GM18499 (cell line): Measurements from ENCODE around the gene SULT1A2.
"Not testable (repeated sequence)": the region's sequence is repeated elsewhere in the genome, so short reads cannot be mapped to it uniquely, and the experiment has no call there.

ENCODE experiments used
- ATAC-seq: cut with Tn5 transposase; IDR thresholded peaks from one replicate; pipeline ENCODE4 v1.9.1; 2021; ENCODE audit warnings: moderate number of reproducible peaks; ENCODE audit not compliant: insufficient read depth, unreplicated experiment

SULT1A2 gene

DNA sequence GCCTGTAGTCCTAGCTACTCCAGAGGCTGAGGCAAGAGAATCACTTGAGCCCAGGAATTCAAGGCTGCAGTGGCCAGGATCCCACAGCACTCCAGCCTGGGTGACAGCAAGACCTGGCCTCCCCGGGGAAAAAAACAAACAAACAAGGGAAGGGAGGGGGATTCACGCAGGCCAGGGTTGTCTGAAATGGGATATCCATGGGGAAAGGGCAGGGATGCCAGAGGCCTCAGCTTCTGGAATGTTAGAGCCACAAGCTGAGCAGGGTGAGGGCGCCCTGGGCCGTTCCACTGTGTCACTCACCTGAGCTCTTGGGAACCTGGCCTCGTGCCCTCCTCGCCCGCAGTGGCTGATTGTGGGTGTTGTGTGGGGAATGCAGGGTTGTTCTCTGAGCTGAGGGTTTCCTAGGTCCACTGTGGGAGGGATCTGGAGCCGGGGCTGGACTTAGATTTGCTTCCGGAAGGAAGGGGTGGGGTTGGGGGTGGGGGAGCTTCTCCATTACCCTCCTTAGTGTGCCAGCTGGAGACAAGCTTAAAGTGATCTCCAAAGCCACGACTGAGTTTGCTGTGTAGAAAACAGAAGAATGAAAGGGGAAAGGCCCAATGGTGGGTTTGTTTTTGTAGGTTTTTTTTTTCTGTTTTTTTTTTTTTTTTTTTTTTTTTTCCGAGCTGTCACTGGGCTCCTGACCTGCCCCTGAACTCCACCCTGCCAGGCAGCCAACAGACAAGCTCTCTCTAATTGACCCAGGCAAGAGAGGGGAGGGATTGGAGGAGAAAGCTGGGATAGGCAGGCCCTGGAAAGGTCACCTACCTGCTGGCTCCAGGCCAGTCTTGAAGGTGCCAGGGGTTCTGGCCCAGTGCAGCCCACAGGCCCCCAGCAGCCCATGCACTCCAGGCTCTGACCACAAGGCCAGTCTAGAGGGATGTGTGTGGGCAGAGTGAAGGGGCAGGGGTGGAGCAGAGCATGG is 13.1 kb upstream of the SULT1A2 start, which contains the start of gene SULT1A1:
TSS of gene SULT1A1 (minus strand) at position 414 of the 964 bp plus-strand sequence. CDS start 1,189 bp downstream, outside the sequence.
- no peak for ATAC-seq

DNA sequence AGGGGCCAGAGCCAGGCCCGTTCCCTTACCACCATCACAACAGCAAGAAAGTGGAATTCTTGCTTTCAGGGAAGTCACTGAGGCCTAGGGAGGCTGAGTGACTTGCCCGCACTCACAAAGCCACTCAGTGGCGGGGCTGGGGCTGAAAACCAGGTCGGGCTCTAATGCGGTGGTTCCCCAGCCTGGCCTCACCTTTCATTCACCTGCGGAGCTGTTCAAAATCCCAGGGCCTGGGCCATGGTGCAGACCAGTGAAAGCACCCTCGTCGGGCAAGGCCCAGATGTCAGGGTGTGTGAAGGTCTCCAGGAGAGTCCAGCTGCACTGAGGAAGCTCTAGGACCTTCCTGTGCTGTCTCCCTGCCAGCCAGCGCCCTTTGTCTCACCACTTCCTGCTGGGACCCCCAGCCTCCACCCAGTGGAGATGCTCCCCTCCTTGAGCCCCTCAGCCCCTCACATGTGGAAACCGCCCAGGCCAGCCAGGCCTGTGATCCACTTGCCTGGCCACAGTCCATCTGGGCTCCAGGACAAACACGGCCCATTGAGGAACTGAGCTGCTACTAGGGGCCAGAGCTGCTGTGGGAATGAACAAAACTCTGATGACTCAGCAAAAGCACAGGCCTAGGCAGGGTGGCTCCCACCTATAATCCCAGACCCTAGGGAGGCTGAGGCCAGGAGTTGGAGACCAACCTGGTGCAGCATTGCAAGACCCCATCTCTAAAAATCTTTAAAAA is 12.2 kb upstream of the SULT1A2 start:
- ATAC-seq = not testable (repeated sequence)

DNA sequence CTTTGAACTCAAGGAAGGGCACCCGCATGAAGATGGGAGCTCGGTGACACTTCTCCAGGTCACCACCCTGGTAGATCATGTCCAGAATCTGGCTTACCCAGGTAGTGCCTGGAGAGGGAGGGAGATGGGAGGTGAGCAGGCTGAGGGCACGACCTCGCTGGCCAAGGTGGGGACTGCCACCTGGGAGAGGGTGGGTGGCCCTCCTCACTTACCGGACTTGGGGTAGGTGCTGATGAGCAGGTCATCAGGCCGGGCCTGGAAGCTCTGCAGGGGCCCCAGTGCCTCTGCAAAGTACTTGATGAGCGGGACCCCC is 11.6 kb upstream of the SULT1A2 start:
- ATAC-seq = not testable (repeated sequence)

- not testable (repeated sequence) for ATAC-seq
Measured at GRCh38 chr16:28607681-28608495, 11.0 kb upstream of the SULT1A2 start.

DNA sequence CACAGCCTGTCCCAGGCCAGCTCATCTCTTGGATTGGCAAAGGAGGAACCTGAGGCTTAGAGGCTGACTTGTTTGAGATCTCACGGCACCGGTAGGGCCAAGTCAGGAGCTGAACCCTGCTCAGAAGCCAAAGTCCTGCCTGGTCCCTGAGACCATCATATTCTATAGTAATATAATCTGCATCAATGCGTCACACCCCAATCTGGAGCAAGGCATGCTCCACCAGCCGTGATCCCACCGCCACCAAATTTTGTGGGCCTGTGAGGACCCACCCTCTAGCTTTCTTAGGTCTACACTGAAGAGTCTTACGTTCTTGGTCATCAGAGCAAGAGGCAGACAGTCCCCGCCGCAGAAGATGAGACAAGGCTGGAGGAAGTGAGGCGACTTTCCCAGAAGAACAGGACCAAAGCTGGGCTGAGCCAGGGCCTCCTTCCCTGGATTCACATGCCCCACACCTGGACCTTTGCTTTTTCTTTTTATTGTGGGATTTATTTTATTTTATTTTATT is 10.3 kb upstream of the SULT1A2 start:
- no peak for ATAC-seq

- ATAC-seq = no peak
Measured at GRCh38 chr16:28606291-28607115, 9.7 kb upstream of the SULT1A2 start.

DNA sequence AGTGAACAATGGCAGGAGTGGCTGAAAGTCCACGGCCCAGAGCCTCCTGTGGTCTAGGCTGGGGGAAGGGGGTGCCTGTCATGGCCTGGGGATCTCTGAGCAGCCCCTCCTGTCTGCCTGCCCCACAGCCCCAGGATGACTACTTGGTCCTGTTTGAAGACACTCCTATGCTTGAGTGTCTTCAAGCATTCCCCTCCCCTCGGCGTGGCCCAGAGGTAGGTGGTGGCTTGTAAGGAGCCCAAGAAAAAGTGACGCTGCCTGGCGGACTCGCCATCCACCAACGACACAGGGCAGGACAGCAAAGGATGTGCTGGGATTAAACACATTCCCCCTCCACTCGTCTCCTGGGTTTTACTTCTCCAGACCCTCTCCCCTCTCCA is 7.3 kb upstream of the SULT1A2 start:
- no peak for ATAC-seq

DNA sequence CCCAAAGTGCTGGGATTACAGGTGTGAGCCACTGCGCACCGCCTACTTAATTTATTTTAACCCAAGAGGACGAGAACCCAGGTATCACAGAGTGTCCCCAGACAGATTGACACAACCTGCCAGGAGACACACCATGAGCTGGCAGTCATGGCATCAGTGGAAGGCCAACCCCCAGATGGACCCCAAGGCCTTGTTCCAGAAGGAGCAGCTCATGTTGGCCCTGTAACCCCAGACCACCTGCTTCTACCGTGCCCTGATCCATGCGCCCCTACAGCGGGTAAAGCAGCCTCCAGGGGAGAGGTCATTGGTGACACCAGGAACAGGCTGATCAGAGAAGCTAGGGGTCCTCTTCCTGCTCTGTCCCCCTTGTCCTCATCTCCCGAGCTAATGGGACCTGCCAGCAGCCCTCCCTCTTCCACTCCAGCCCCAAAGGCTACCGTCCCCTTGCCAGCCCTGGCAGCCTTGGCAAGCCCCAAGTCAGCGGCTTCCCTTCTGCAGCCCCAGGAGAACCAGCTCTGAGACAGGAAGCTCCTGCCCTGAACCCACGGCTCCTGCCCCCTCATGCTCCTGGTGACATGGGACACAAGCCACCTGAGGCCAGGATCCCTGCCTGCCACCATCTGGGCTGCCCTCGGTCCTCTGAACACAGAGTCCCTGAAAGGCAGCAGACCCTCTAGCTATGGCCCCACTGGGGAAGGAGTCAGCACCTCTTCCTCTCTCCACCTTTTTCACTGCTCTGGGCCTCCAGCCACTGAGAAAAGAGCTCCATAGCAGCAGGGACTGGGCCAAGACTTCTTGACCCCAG is 6.7 kb upstream of the SULT1A2 start:
- ATAC-seq = no peak

- no peak for ATAC-seq
Measured at GRCh38 chr16:28602529-28602928, 5.7 kb upstream of the SULT1A2 start.

DNA sequence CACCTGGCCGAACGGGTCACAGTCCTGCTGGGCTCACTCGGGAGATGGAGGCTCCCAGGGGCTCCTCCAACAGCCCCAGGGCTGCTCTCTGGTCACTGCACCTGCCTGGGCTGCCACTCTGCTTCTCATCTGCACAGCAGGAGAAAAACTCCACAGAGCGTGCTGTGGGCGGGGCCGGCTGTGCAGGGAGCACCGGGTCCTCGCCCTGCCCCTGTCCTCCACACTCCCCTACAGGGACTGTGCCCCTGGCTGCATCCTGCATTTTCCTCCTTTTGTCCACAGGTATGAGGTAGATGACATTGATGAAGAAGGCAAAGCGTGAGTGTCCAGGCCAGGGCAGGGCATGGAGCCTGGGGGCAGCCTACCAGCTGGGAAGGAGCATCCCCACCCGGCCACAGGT is 5.2 kb upstream of the SULT1A2 start:
- not testable (repeated sequence) for ATAC-seq

GRCh38 chr16:28601589-28601988 is 4.7 kb upstream of the SULT1A2 start:
- ATAC-seq = not testable (repeated sequence)

- not testable (repeated sequence) for ATAC-seq
Measured at GRCh38 chr16:28600965-28601364, 4.1 kb upstream of the SULT1A2 start.

- ATAC-seq = not testable (repeated sequence)
Measured at GRCh38 chr16:28599377-28600285, 2.8 kb upstream of the SULT1A2 start.

DNA sequence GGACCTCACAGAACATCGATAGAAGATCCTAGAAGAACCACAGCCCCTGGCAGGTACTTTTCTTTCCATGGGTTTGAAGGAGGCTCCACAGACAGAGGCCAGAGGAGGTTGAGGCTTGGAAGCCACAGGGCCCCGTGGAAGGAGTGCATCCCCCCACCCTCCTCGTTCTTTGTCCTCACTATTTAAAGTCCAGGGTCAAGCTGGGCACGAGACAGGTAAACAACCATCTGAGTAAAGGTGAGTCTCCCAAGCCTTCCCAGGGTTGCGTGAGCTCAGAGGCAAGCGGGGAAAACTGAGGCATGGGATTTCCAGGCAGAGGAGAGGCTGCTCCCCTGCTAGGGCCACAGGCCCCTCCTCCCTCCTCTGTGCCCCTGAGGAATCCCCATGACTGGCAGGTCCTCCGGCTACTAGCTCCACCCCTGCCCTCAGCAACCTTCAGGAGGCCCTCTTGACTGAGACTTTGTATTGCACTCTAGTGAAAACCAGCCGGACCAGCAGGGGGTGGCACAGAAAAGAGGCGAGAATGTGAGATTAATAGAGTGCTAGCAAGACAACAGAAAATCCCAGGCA is 927 bp upstream of the SULT1A2 start:
- ATAC-seq = no peak

- ATAC-seq = no peak
Measured at GRCh38 chr16:28596115-28596630, 677 bp downstream of the SULT1A2 start.

GRCh38 chr16:28595451-28595850 is 1.4 kb downstream of the SULT1A2 start:
- ATAC-seq = not testable (repeated sequence)

DNA sequence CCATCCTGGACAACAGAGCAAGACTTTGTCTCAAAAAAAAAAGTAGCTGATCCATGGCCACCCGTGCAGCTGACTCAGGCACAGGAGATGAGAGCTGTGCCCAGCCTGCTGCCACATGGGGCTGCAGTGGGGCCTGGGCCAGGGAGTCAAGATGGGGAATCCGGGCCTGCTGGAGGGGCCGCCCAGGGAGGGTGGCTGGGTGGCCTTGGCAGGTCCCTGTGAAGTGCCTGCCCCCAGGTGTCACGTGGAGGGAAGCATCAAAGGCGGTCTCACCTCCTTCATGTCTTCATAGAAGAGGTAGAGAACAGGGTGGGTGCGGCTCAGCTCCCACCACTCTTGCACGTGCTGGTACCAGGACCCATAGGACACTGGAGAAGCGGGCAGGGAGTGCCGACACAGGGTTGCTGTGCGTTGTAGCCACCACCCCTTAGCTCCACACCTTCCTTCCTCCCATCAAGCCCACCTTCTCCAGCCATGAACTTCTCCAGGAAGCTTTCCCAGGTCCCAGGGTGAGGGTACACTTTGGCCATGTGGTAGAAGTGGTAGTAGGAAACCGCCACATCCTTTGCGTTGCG is 3.8 kb downstream of the SULT1A2 start:
- no peak for ATAC-seq
